Tibial nerve (tissue), 4 donors: Measurements from ENCODE around the gene PRPH.

Experiments
- CTCF ChIP-seq, 5 experiments: fragments of 200-600 bp in 3 of 5; fragments of 450-650 bp in 2 of 5; sonication (generic) in 3 of 5; IDR thresholded peaks; one replicate each; pipeline ENCODE4 v1.5.1; 2016 to 2019; ENCODE audit warnings: antibody characterized with exemption in 5 of 5, mild to moderate bottlenecking in 3 of 5, moderate library complexity in 2 of 5
- EP300 ChIP-seq, 2 donors: sonication (generic); formaldehyde crosslinking; IDR thresholded peaks; one replicate each; pipeline ENCODE4 v1.6.1; 2017; ENCODE audit warnings: antibody characterized with exemption in 2 of 2, mild to moderate bottlenecking in 1 of 2
- POLR2A ChIP-seq, 2 donors: fragments of 450-650 bp; IDR thresholded peaks; one replicate each; pipeline ENCODE4 v1.6.1; 2017; ENCODE audit warnings: antibody characterized with exemption in 2 of 2, mild to moderate bottlenecking in 2 of 2, moderate library complexity in 2 of 2

DNA sequence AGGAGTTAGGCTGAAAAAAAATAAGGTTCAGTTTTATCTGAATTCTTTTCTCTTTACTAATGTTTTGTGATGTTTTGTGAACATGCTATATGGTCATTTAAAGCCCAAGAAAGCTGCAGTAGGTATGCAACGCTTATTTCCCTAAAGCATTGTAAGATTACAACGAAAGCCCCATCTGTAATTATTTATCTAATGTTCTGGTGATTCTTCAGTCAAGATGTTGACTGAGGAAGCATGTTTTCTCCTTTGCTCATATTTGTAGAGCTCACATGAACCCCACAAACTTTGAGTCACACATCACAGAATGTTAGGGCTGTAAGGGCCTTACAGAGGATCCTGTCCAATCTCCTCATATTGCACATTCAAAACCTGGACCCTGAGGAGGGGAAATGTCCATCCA lies 33.2 kb upstream of the PRPH start:
- TF ChIP-seq POLR2A (IDR thresholded peaks at IDR 0.05) (no peak), CTCF (IDR thresholded peaks at IDR 0.05) (no peak), EP300 (IDR thresholded peaks at IDR 0.05) (no peak)
